K562 (cell line): ENCODE measurements around the gene RRBP1. TPM values are rescaled to one million over a fixed set of nuclear protein-coding genes. Genes with fewer than 3 reads are reported as not detected.

Source experiments
- ATAC-seq: fragments of 200-7000 bp; cut with Tn5 transposase; 3 replicates; pipeline ENCODE4 v1.9.1; 2020; ENCODE audit warnings: moderate library complexity
- BruUV-seq: library from RNA; stranded (reverse); fragments of 400-500 nt; replicated peaks from 2 replicates; lab custom pipeline; 2021; lab: Mats Ljungman, UMichigan
- CTCF ChIA-PET: fragments of 300-600 bp; formaldehyde crosslinking; extraction: SDS; loops from one replicate; lab custom pipeline; 2021; ENCODE audit warnings: low intra/inter-chr PET ratio; lab: Yijun Ruan, JAX
- POLR2A ChIA-PET: fragments of 300-600, 350-650 bp; sonication (Branson Sonifier 250); formaldehyde crosslinking; extraction: SDS; loops from one replicate; lab custom pipeline; 2021; ENCODE audit warnings: antibody characterized with exemption, inconsistent platforms; lab: Yijun Ruan, JAX
- DNase-seq, 4 experiments: peaks; one replicate each; pipeline versions ENCODE4 v3.0.0 to v3.0.0-alpha.2; 2011 to 2018; ENCODE audit warnings: low spot score in 3 of 4, mixed read lengths in 3 of 4; ENCODE audit errors: extremely low read depth in 1 of 4
- FAIRE-seq: peaks from 2 replicates; lab custom pipeline; 2011; peaks lifted over from hg19 to GRCh38; lab: Jason Lieb, UNC
- H2AFZ ChIP-seq: 2 replicates; pipeline ENCODE4 v1.6.0; 2011; ENCODE audit warnings: low read depth, low read length, control low read depth, inconsistent platforms
- H3K27ac ChIP-seq: fragments of 200-600 bp; 3 replicates; pipeline ENCODE4 v1.8.0; 2011; ENCODE audit warnings: low read depth, mild to moderate bottlenecking, control low read depth, inconsistent platforms, low read length, moderate library complexity, mixed read lengths; ENCODE audit errors: extremely low read depth
- H3K27me3 ChIP-seq, 2 experiments: fragments of 300-600 bp in 1 of 2; 2 replicates in 1 of 2; 3 replicates in 1 of 2; pipeline versions ENCODE4 v1.6.0 to v1.8.0; 2011; ENCODE audit warnings: inconsistent platforms in 2 of 2, low read length in 2 of 2, mild to moderate bottlenecking in 1 of 2, mixed read lengths in 1 of 2, moderate library complexity in 1 of 2; ENCODE audit not compliant: control insufficient read depth in 2 of 2, insufficient read depth in 2 of 2
- H3K36me3 ChIP-seq: fragments of 300-600 bp; 3 replicates; pipeline ENCODE4 v1.8.0; 2011; ENCODE audit warnings: mild to moderate bottlenecking, low read length, inconsistent platforms; ENCODE audit not compliant: control insufficient read depth, insufficient read depth
- H3K4me1 ChIP-seq, 2 experiments: fragments of 200-600 bp in 1 of 2; replicated peaks in 1 of 2; 2 replicates in 1 of 2; 3 replicates in 1 of 2; pipeline versions ENCODE4 v1.5.1 to v1.8.0; 2011; ENCODE audit warnings: inconsistent platforms in 2 of 2, low read length in 2 of 2, mild to moderate bottlenecking in 1 of 2, mixed read lengths in 1 of 2, moderate library complexity in 1 of 2; ENCODE audit not compliant: control insufficient read depth in 2 of 2, insufficient read depth in 2 of 2
- H3K4me2 ChIP-seq: 2 replicates; pipeline ENCODE4 v1.6.1; 2011; ENCODE audit warnings: low read length, control low read depth, inconsistent platforms, mixed read lengths; ENCODE audit not compliant: insufficient read depth
- H3K4me3 ChIP-seq: fragments of 200-600 bp; sonication (generic), shearing (Covaris generic); 2 replicates; pipeline ENCODE4 v1.5.1; 2016; ENCODE audit warnings: control low read depth, inconsistent platforms
- H3K79me2 ChIP-seq: fragments of 200-600 bp; 3 replicates; pipeline ENCODE4 v1.8.0; 2011; ENCODE audit warnings: low read length, inconsistent platforms; ENCODE audit not compliant: control insufficient read depth, insufficient read depth
- H3K9ac ChIP-seq, 2 experiments: 2 replicates each; pipeline versions ENCODE4 v1.6.0 to v1.6.1; 2011; ENCODE audit warnings: low read depth in 2 of 2, low read length in 2 of 2, control low read depth in 1 of 2, inconsistent platforms in 1 of 2, mild to moderate bottlenecking in 1 of 2, mixed read lengths in 1 of 2; ENCODE audit not compliant: insufficient read depth in 1 of 2
- H3K9me1 ChIP-seq: one replicate; pipeline ENCODE4 v1.6.0; 2011; ENCODE audit warnings: inconsistent platforms, mild to moderate bottlenecking, low read length, moderate library complexity; ENCODE audit not compliant: control insufficient read depth, insufficient read depth
- H3K9me3 ChIP-seq: replicated peaks from 2 replicates; pipeline ENCODE4 v1.5.1; 2011; ENCODE audit warnings: low read depth, low read length, inconsistent platforms; ENCODE audit not compliant: control insufficient read depth, insufficient read depth
- H4K20me1 ChIP-seq: replicated peaks from 2 replicates; pipeline ENCODE4 v1.6.1; 2011; ENCODE audit warnings: low read length, inconsistent platforms, mixed read lengths; ENCODE audit not compliant: control insufficient read depth, insufficient read depth
- E2F5 ChIP-seq: sonication (generic); formaldehyde crosslinking; IDR thresholded peaks from 2 replicates; pipeline ENCODE4 v1.8.0; 2022; ENCODE audit warnings: mild to moderate bottlenecking, missing genetic modification reagents
- ELK3 ChIP-seq: fragments of 450-650 bp; formaldehyde crosslinking; IDR thresholded peaks from 2 replicates; pipeline ENCODE4 v1.4.0; 2020; ENCODE audit warnings: mild to moderate bottlenecking
- ESRRA ChIP-seq: fragments of 450-650 bp; IDR thresholded peaks from 2 replicates; pipeline ENCODE4 v1.6.1; 2014; ENCODE audit warnings: low read depth, mild to moderate bottlenecking, moderate library complexity, borderline replicate concordance
- FOXP1 ChIP-seq: sonication (generic); formaldehyde crosslinking; IDR thresholded peaks from 2 replicates; pipeline ENCODE4 v1.8.0; 2022; ENCODE audit warnings: mild to moderate bottlenecking, missing genetic modification reagents
- HEY1 ChIP-seq: fragments of 250-450 bp; sonication (Bioruptor Pico); IDR thresholded peaks from 2 replicates; pipeline ENCODE4 v1.5.0; 2020; ENCODE audit warnings: mild to moderate bottlenecking, moderate library complexity, borderline replicate concordance
- HMG20B ChIP-seq: fragments of 250-450 bp; sonication (Bioruptor Pico); IDR thresholded peaks from 2 replicates; pipeline ENCODE4 v1.5.0; 2021; ENCODE audit warnings: mild to moderate bottlenecking
- MEIS2 ChIP-seq: fragments of 450-650 bp; IDR thresholded peaks from 2 replicates; pipeline ENCODE4 v1.6.1; 2014; ENCODE audit warnings: mild to moderate bottlenecking; ENCODE audit not compliant: partially characterized antibody
- MNT ChIP-seq, 2 experiments: fragments of 450-650 bp; conservative IDR thresholded peaks; 2 replicates each; pipeline ENCODE4 v1.6.1; 2017; ENCODE audit warnings: mild to moderate bottlenecking in 2 of 2, moderate library complexity in 2 of 2
- POLR2G ChIP-seq: fragments of 200-400 bp; formaldehyde crosslinking; IDR thresholded peaks from 2 replicates; pipeline ENCODE4 v1.6.1; 2017; ENCODE audit warnings: low read depth, mild to moderate bottlenecking, antibody characterized with exemption, low read length, moderate library complexity
- RBFOX2 ChIP-seq: fragments of 200-400 bp; formaldehyde crosslinking; IDR thresholded peaks from 2 replicates; pipeline ENCODE4 v1.6.1; 2017; ENCODE audit warnings: low read depth, mild to moderate bottlenecking, low read length, moderate library complexity
- SAP30 ChIP-seq: fragments of 200-600 bp; sonication (generic); IDR thresholded peaks from 2 replicates; pipeline ENCODE4 v1.6.1; 2012; ENCODE audit warnings: borderline replicate concordance, low read depth, mild to moderate bottlenecking, moderate library complexity, low read length, control low read depth, inconsistent platforms; ENCODE audit not compliant: insufficient read depth, poor library complexity, severe bottlenecking
- TFE3 ChIP-seq: fragments of 450-650 bp; formaldehyde crosslinking; IDR thresholded peaks from 2 replicates; pipeline ENCODE4 v1.4.0; 2020; ENCODE audit warnings: mild to moderate bottlenecking, mixed read lengths
- ZNF699 ChIP-seq: fragments of 250-450 bp; sonication (Bioruptor Pico); IDR thresholded peaks from 2 replicates; pipeline ENCODE4 v1.8.0; 2021; ENCODE audit warnings: mild to moderate bottlenecking, moderate library complexity; ENCODE audit not compliant: insufficient replicate concordance
- WGBS: fragments of 100-300 bp; shearing (Covaris generic); methylation state at CpG from one replicate; pipeline ENCODE4 v1.1.6; 2016; ENCODE audit warnings: low coverage, mixed read lengths; ENCODE audit not compliant: insufficient coverage; ENCODE audit errors: missing lambda C conversion rate; 5-methylcytosine and 5-hydroxymethylcytosine counted together
- in situ Hi-C: fragments of 300-500 bp; cut with MboI; formaldehyde crosslinking; loops from 4 replicates; pipeline ENCODE4 v1.15.0; 2018; ENCODE audit warnings: inconsistent platforms, mixed read lengths
- intact Hi-C: fragments of 100-400 bp; cut with micrococcal nuclease; formaldehyde crosslinking; loops from 2 replicates; pipeline ENCODE4 v1.14.2; 2022
- polyA plus RNA-seq, 8 experiments: library from polyadenylated mRNA; depleted of rRNA in 4 of 8; stranded (reverse) in 5 of 8; unstranded in 3 of 8; fragments of >200 nt; fragmentation: Nextera tagmentation in 2 of 8; fragmentation: Illumina TruSeq in 1 of 8; extraction: Ambion mirVana in 2 of 8; extraction: Trizol in 1 of 8; gene quantifications; 2 replicates each; pipeline versions ENCODE4 v1.2.1 to v1.2.3, GENCODE V29; 2011 to 2014; ENCODE audit warnings: inconsistent platforms in 1 of 8, missing spikeins in 1 of 8
- total RNA-seq, 7 experiments: library from RNA; depleted of rRNA in 6 of 7; stranded (reverse); fragments of >200 nt in 6 of 7; fragmentation: Illumina TruSeq in 2 of 7; extraction: Trizol in 2 of 7; gene quantifications; 2 replicates each; pipeline versions ENCODE4 v1.2.1 to v1.2.3, GENCODE V29; 2011 to 2021; ENCODE audit warnings: low replicate concordance in 1 of 7

RRBP1 gene
- total and polyA plus RNA-seq, 9 of the 15 experiments (the other 6 are each of a cell fraction or from before 2014, with no cell fraction given): 0.84 to 32.0 (median 17.6) TPM

- peaks cover 7% of the 10 kb centered on the region; the same call in 1 of the 2 replicates for H4K20me1 ChIP-seq
- peak; percentile 12 to 58 (median 28) for DNase-seq
- H3K4me2 ChIP-seq: peak overlapping the region; percentile 81
- H3K79me2 ChIP-seq: peaks cover 52% of the 10 kb centered on the region
- peak overlapping the region; percentile 68 for H3K27ac ChIP-seq
- in situ Hi-C loops (no loop called here), intact Hi-C loops (no loop called here)
- H3K36me3 ChIP-seq: no peaks in the 10 kb centered on the region
- POLR2A ChIA-PET: interaction anchor here (0.6 to 2.3 kb wide), 5 partner anchors 10 to 1903 kb away, joined by 3 to 9 read pairs (median 4); no protein-coding TSS in a partner anchor
- H3K9me3 ChIP-seq: no peaks in the 10 kb centered on the region
- no peaks in the 10 kb centered on the region for H3K9me1 ChIP-seq
- WGBS: 0% methylated on average over 12 of the region's 43 CpGs
- ATAC-seq: peak; percentile 80
- peaks cover 12 to 17% of the 10 kb centered on the region in 2 experiments for H3K4me1 ChIP-seq
- peak overlapping the region; percentile 83 for H2AFZ ChIP-seq
- H3K27me3 ChIP-seq: no peaks in the 10 kb centered on the region
- H3K9ac ChIP-seq: peak overlapping the region; percentile 68 to 90
- H3K4me3 ChIP-seq: peak overlapping the region; percentile 83
- CTCF ChIA-PET: no interaction called here
- peak; percentile 44 for FAIRE-seq
- TSS peak; percentile 32 for BruUV-seq
- TF ChIP-seq SAP30: peak; percentile 24
- peak; percentile 67 for TF ChIP-seq RBFOX2
- TF ChIP-seq POLR2G: peak; percentile 17
- no peak for TF ChIP-seq E2F5 (CRISPR knock-in tag)
- TF ChIP-seq FOXP1 (CRISPR knock-in tag): no peak
- no peak for TF ChIP-seq HMG20B
- no peak for TF ChIP-seq HEY1
- TF ChIP-seq ELK3 (CRISPR knock-in tag): no peak
- TF ChIP-seq MNT (conservative IDR thresholded peaks at IDR 0.05): 0 out of 4 replicates have a peak, but pooled peaks of 1 of the 2 experiments have one; percentile 32
- no peak for TF ChIP-seq ZNF699 (CRISPR knock-in tag)
- peak; percentile 54 for TF ChIP-seq MEIS2
- no peak for TF ChIP-seq ESRRA
- no peak for TF ChIP-seq TFE3 (CRISPR knock-in tag)
Observed at GRCh38 chr20:17570347-17571152, 111.5 kb downstream of the RRBP1 start.
